GM19372 (cell line): ENCODE data around the gene NCF4.

Source experiments
- ATAC-seq: cut with Tn5 transposase; IDR thresholded peaks from one replicate; pipeline ENCODE4 v1.9.1; 2021; ENCODE audit warnings: mild to moderate bottlenecking, low read depth, moderate library complexity; ENCODE audit not compliant: unreplicated experiment

The NCF4 gene

GRCh38 chr22:36860821-36861659 lies at the start of gene NCF4:
TSS of gene NCF4 (plus strand) at chr22:36861006. CDS start at chr22:36861172, 166 bp downstream.
- ATAC-seq, result peak; percentile 63

- ATAC-seq, result no peak
These were observed 49.6 kb upstream of the NCF4 start for GRCh38 chr22:36811094-36811800.

GRCh38 chr22:36814801-36815200 lies 46.0 kb upstream of the NCF4 start:
- ATAC-seq, result no peak

GRCh38 chr22:36815558-36816338 lies 45.1 kb upstream of the NCF4 start:
- ATAC-seq, result no peak

GRCh38 chr22:36816339-36816635 lies 44.5 kb upstream of the NCF4 start:
- no peak for ATAC-seq

- no peak for ATAC-seq
These were observed 43.9 kb upstream of the NCF4 start, which contains the start of gene PVALB for GRCh38 chr22:36816636-36817524. TSS of gene PVALB (minus strand) at chr22:36817035. CDS start at chr22:36817005, 30 bp downstream.

- no peak for ATAC-seq
These were observed 43.3 kb upstream of the NCF4 start for GRCh38 chr22:36817525-36817848.

GRCh38 chr22:36818010-36818642 lies 42.7 kb upstream of the NCF4 start:
- no peak for ATAC-seq

- no peak for ATAC-seq
These were observed 41.7 kb upstream of the NCF4 start for GRCh38 chr22:36819112-36819511.

- no peak for ATAC-seq
These were observed 38.2 kb upstream of the NCF4 start for GRCh38 chr22:36822581-36822980.

GRCh38 chr22:36823186-36823839 lies 37.5 kb upstream of the NCF4 start:
- ATAC-seq, result no peak

GRCh38 chr22:36824655-36825054 lies 36.2 kb upstream of the NCF4 start:
- ATAC-seq, result no peak

GRCh38 chr22:36826262-36826661 lies 34.5 kb upstream of the NCF4 start:
- no peak for ATAC-seq

- ATAC-seq, result no peak
These were observed 32.0 kb upstream of the NCF4 start for GRCh38 chr22:36828815-36829214.

GRCh38 chr22:36829370-36830002 lies 31.3 kb upstream of the NCF4 start:
- no peak for ATAC-seq

GRCh38 chr22:36830601-36831000 lies 30.2 kb upstream of the NCF4 start:
- no peak for ATAC-seq

GRCh38 chr22:36831206-36831605 lies 29.6 kb upstream of the NCF4 start:
- ATAC-seq, result no peak

GRCh38 chr22:36831717-36832116 lies 29.1 kb upstream of the NCF4 start:
- ATAC-seq, result no peak

- no peak for ATAC-seq
These were observed 27.7 kb upstream of the NCF4 start for GRCh38 chr22:36833073-36833472.
